Vagina (tissue), 2 donors: ENCODE results near the gene SGCD.

Experiments used
- POLR2A ChIP-seq, 2 donors: fragments of 450-650 bp; IDR thresholded peaks; one replicate each; pipeline ENCODE4 v1.6.1; 2017; ENCODE audit warnings: antibody characterized with exemption in 2 of 2, mild to moderate bottlenecking in 2 of 2, moderate library complexity in 2 of 2
- POLR2AphosphoS5 ChIP-seq, 2 donors: sonication (generic); formaldehyde crosslinking; IDR thresholded peaks; one replicate each; pipeline ENCODE4 v1.9.0; 2017; ENCODE audit warnings: antibody characterized with exemption in 2 of 2, mild to moderate bottlenecking in 2 of 2, low read depth in 1 of 2; ENCODE audit not compliant: insufficient read depth in 1 of 2
- TF ChIP-seq, protein P1 (sequence below), 3 experiments: fragments of 450-650 bp in 2 of 3; fragments of 200-600 bp in 1 of 3; sonication (generic) in 1 of 3; IDR thresholded peaks; one replicate each; pipeline ENCODE4 v1.5.1; 2017 to 2019; ENCODE audit warnings: antibody characterized with exemption in 3 of 3, mild to moderate bottlenecking in 2 of 3, moderate library complexity in 2 of 3

GRCh38 chr5:156687514-156687913 lies 360.6 kb downstream of the SGCD start:
- TF ChIP-seq, protein P1, sequence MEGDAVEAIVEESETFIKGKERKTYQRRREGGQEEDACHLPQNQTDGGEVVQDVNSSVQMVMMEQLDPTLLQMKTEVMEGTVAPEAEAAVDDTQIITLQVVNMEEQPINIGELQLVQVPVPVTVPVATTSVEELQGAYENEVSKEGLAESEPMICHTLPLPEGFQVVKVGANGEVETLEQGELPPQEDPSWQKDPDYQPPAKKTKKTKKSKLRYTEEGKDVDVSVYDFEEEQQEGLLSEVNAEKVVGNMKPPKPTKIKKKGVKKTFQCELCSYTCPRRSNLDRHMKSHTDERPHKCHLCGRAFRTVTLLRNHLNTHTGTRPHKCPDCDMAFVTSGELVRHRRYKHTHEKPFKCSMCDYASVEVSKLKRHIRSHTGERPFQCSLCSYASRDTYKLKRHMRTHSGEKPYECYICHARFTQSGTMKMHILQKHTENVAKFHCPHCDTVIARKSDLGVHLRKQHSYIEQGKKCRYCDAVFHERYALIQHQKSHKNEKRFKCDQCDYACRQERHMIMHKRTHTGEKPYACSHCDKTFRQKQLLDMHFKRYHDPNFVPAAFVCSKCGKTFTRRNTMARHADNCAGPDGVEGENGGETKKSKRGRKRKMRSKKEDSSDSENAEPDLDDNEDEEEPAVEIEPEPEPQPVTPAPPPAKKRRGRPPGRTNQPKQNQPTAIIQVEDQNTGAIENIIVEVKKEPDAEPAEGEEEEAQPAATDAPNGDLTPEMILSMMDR (IDR thresholded peaks at IDR 0.05): no peak
- TF ChIP-seq POLR2A (IDR thresholded peaks at IDR 0.05): no peak
- no peak for TF ChIP-seq POLR2AphosphoS5 (IDR thresholded peaks at IDR 0.05; ENCODE audit: insufficient read depth in 1 of 2, low read depth in 1 of 2)
